Vagina (tissue), 2 donors: Measurements from ENCODE around the gene PRR19.

Experiments
- CTCF ChIP-seq, 3 experiments: fragments of 450-650 bp in 2 of 3; fragments of 200-600 bp in 1 of 3; sonication (generic) in 1 of 3; IDR thresholded peaks; one replicate each; pipeline ENCODE4 v1.5.1; 2017 to 2019; ENCODE audit warnings: antibody characterized with exemption in 3 of 3, mild to moderate bottlenecking in 2 of 3, moderate library complexity in 2 of 3
- POLR2AphosphoS5 ChIP-seq, 2 donors: sonication (generic); formaldehyde crosslinking; IDR thresholded peaks; one replicate each; pipeline ENCODE4 v1.9.0; 2017; ENCODE audit warnings: antibody characterized with exemption in 2 of 2, mild to moderate bottlenecking in 2 of 2, low read depth in 1 of 2; ENCODE audit not compliant: insufficient read depth in 1 of 2

- TF ChIP-seq CTCF (IDR thresholded peaks at IDR 0.05): peak; percentile 65 to 97 (median 85)
- TF ChIP-seq POLR2AphosphoS5 (IDR thresholded peaks at IDR 0.05; ENCODE audit: insufficient read depth in 1 of 2, low read depth in 1 of 2): peak in 1 of 2 donors; percentile 84
These were observed 21.8 kb upstream of the PRR19 start for GRCh38 chr19:42279902-42280814.
